Stimulated activated CD4-positive, alpha-beta T cell treated with anti-CD3 and anti-CD28 coated beads, Interleukin-12 subunit alpha, Interleukin-12 subunit beta, amount 100 ng/mL, for 24 hours (primary cell): ENCODE measurements around the gene PLCB1.

ENCODE experiments used
- DNase-seq, 2 experiments: peaks; one replicate each; pipeline ENCODE4 v3.0.0-alpha.2; 2020; ENCODE audit warnings: low read depth in 2 of 2

Gene PLCB1

GRCh38 chr20:8129211-8129976 is 2.7 kb upstream of the PLCB1 start:
- DNase-seq: no peak

- DNase-seq: no peak
Measured at GRCh38 chr20:8130840-8131526, 1.1 kb upstream of the PLCB1 start.

GRCh38 chr20:8132484-8133309 is 631 bp downstream of the PLCB1 start:
- DNase-seq: no peak

- DNase-seq: no peak
Measured at GRCh38 chr20:8133310-8133768, 1.3 kb downstream of the PLCB1 start.

- no peak for DNase-seq
Measured at GRCh38 chr20:8133851-8134451, 1.9 kb downstream of the PLCB1 start.

- DNase-seq: no peak
Measured at GRCh38 chr20:8139899-8140298, 7.8 kb downstream of the PLCB1 start.

- DNase-seq: no peak
Measured at GRCh38 chr20:8143474-8143873, 11.4 kb downstream of the PLCB1 start.

- no peak for DNase-seq
Measured at GRCh38 chr20:8144282-8145245, 12.5 kb downstream of the PLCB1 start.

GRCh38 chr20:8145246-8146168 is 13.4 kb downstream of the PLCB1 start:
- no peak for DNase-seq

GRCh38 chr20:8147476-8147875 is 15.4 kb downstream of the PLCB1 start:
- DNase-seq: no peak

- DNase-seq: no peak
Measured at GRCh38 chr20:8148501-8148900, 16.4 kb downstream of the PLCB1 start.

GRCh38 chr20:8150591-8150990 is 18.5 kb downstream of the PLCB1 start:
- no peak for DNase-seq

GRCh38 chr20:8151372-8151771 is 19.3 kb downstream of the PLCB1 start:
- DNase-seq: no peak

- DNase-seq: no peak
Measured at GRCh38 chr20:8152183-8152582, 20.1 kb downstream of the PLCB1 start.

- no peak for DNase-seq
Measured at GRCh38 chr20:8152847-8153246, 20.8 kb downstream of the PLCB1 start.

- no peak for DNase-seq
Measured at GRCh38 chr20:8153281-8153908, 21.3 kb downstream of the PLCB1 start.

GRCh38 chr20:8154638-8155037 is 22.6 kb downstream of the PLCB1 start:
- DNase-seq: no peak

- DNase-seq: no peak
Measured at GRCh38 chr20:8155229-8155628, 23.2 kb downstream of the PLCB1 start.

GRCh38 chr20:8155812-8156211 is 23.7 kb downstream of the PLCB1 start:
- no peak for DNase-seq
